Measurements from ENCODE around the gene DYNLT5.
"Not testable (repeated sequence)": the region's sequence is repeated elsewhere in the genome, so short reads cannot be mapped to it uniquely, and the experiment has no call there.

Gene DYNLT5

DNA sequence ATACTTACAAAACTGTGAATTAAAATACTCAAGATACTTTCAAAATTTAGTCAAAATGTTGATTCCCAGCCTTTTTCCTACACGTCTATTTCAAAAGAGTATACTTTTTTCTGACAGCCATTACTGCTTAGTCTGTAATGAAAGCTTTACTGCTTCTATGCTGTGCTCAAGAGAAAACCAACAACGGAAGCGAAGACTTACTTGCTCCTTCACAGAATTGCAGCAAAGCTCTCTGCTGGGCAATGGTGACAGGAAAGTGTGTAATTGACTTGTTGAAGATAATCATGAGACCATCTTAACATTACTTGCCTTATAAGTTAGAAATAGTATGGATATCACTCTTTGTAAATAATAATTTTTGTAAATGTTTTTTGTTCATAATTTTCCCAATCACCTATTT, 1.7 kb upstream of the DYNLT5 start:
- no peak for DNase-seq (ENCODE audit: low read depth)

DNA sequence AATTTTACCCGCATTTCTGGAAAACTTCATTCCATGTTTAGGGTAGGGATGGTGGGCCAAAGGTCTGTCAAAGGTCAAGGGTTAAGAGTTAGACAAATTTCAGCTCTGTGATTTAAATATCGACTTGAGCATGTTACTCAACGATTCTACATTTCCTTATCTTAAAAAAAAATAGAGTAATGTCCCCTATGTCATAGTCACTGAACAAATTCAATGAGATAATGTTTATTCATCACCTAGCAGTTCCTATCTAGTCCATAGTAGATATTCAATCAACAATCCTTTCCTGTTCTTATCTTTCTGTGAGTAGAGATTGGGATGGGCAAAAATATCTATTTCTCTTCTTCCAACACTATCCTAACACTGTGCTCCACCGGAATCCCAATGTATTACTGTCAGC, 1.1 kb upstream of the DYNLT5 start:
- DNase-seq (ENCODE audit: low read depth), result no peak

DNA sequence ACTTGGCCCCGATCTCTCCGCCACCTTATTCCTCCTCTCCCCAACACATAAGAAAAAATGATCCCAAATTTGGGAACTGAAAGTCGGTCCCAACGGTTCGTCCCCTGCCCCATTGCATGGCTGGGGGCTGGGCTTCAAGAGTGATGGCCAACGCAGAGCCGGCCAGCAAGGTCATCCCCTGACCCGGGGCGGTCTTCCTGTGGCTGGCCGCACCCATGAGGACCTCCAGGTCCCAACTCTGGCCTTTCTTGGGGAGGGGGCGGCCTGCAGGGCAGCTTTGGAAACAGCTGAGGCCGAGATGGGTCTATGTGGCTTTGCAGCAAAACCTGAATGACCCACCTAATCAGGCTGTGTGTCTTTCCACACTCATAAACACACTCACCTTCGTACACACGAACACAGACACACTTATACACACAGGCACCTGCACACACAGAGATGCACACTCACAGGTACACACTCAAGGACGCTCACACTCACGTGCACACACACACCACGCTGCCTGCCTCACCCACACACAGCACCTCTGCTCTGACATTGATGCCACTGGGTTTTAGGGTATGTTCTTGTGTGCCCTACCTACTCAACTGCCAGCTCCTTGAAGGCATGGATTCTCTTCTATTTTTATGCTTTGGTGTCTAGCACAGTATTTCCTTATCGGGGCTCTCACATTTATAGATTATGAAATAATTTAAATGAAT, 562 bp downstream of the DYNLT5 start:
- DNase-seq (ENCODE audit: low read depth), result no peak

GRCh38 chr1:66757722-66758240, 5.5 kb downstream of the DYNLT5 start:
- no peak for DNase-seq (ENCODE audit: low read depth)

GRCh38 chr1:66758241-66758755, 6.0 kb downstream of the DYNLT5 start:
- DNase-seq (ENCODE audit: low read depth), result no peak

GRCh38 chr1:66760506-66760905, 8.2 kb downstream of the DYNLT5 start:
- no peak for DNase-seq (ENCODE audit: low read depth)

GRCh38 chr1:66761221-66761620, 9.0 kb downstream of the DYNLT5 start:
- DNase-seq (ENCODE audit: low read depth), result no peak

DNA sequence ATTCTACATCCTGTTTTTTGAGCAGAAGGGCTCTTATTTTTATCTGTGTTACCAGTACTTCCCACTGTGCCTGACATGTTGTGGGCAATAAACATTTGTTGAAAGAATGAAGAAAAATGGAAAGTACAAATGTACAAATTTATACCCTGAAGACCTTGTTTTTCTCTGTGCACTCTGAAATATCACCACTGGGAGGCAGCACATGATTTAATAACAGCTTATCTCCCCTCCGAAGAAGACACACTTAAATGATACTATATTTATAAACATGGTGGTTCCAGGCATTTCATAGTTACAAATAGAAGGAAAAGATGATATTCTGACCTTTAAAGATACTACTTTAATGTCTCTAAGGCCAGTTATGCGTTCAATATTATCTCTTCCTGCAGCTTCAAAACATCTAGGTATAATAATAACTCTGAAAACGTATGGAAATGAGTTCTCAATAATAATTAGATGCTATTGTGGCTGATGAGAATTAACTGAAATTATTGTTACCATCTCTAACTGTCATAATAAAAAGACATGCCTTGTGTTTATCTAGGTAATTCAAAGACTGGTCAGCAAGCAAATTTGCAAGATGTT, 12.8 kb downstream of the DYNLT5 start:
- peak; percentile 19 for DNase-seq (ENCODE audit: low read depth)

GRCh38 chr1:66767626-66768025, 15.4 kb downstream of the DYNLT5 start:
- no peak for DNase-seq (ENCODE audit: low read depth)

- no peak for DNase-seq (ENCODE audit: low read depth)
Measured at GRCh38 chr1:66768965-66769364, 16.7 kb downstream of the DYNLT5 start.

GRCh38 chr1:66769512-66770229, 17.4 kb downstream of the DYNLT5 start:
- no peak for DNase-seq (ENCODE audit: low read depth)

DNA sequence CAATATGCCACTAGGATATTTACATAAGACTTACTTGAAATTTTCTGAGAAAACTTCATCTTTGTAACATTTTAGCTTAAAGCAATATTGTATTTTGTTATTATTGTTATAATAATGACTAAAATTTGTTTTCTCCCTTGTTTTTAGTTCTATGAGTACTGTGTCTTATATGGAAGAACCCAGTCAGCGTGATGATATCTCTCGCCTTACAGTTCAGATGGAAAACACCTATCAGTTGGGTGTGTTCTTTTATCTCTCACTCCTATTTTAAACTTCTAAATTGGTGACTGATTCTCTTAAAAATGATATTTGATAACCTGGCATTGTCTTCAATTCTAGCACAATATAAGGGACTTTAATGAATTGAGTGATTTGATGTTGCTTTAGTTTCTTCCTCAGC, 18.0 kb downstream of the DYNLT5 start:
- DNase-seq (ENCODE audit: low read depth), result no peak

- DNase-seq (ENCODE audit: low read depth), result no peak
Measured at GRCh38 chr1:66770694-66771093, 18.4 kb downstream of the DYNLT5 start.

GRCh38 chr1:66773227-66773626, 21.0 kb downstream of the DYNLT5 start:
- DNase-seq (ENCODE audit: low read depth), result no peak

- DNase-seq (ENCODE audit: low read depth), result no peak
Measured at GRCh38 chr1:66774438-66774837, 22.2 kb downstream of the DYNLT5 start.

DNA sequence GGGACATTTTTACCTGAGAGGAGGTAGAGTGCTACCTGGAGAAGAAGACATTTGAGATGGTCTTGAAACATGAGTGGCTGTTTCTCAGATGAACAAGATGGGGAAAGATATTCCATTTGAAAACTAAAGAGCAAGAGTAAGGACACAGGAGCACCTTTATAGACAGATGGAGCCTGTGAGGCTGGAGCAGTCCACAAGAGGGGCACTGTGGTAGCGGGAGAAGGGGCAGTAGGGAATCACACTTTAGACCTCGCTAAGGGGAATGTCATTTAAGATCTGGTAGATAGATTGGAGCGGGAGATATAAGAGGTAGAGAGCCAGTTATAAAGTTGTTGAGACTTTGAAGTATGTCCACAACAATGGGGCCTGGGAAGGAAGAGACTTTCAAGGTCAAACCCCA, 23.4 kb downstream of the DYNLT5 start:
- DNase-seq (ENCODE audit: low read depth), result no peak

DNA sequence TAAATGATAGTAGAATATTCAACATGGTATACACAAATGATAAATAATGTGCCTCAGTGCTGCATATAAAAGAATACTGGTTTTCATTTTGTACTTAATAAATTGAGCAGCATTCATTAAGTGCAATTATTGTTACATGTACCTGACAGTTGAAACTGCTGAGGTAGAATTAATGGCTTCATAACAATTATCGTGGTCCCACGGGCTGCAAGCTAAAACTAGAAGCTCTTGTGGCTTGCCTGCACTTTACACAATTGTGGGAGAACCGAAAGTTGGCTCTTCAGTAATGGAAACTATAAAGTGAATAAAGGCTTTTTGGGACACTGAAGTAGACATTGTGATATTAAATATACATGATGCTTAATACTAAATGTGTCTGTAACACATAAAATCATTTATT, 25.6 kb downstream of the DYNLT5 start:
- no peak for DNase-seq (ENCODE audit: low read depth)

DNA sequence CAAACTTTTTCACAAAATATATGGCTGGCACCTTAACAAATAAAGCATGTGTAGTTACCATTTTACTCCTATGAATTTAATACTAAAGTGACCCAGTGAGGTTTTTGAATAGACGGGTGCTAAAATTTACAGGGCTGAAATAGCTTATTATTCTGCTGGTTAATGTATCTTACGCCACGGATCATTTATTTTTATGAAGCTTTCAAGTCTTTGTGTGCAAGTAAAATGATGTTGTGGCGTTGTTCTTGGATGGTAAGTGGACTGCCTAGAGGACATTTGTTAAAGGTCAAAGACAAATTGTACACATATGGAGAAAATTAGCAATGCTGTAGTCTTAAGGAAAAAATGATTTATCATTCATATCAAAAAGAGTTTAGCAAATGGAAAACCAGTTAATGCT, 26.0 kb downstream of the DYNLT5 start:
- DNase-seq (ENCODE audit: low read depth), result no peak

- DNase-seq (ENCODE audit: low read depth), result no peak
Measured at GRCh38 chr1:66778969-66779368, 26.7 kb downstream of the DYNLT5 start.

DNA sequence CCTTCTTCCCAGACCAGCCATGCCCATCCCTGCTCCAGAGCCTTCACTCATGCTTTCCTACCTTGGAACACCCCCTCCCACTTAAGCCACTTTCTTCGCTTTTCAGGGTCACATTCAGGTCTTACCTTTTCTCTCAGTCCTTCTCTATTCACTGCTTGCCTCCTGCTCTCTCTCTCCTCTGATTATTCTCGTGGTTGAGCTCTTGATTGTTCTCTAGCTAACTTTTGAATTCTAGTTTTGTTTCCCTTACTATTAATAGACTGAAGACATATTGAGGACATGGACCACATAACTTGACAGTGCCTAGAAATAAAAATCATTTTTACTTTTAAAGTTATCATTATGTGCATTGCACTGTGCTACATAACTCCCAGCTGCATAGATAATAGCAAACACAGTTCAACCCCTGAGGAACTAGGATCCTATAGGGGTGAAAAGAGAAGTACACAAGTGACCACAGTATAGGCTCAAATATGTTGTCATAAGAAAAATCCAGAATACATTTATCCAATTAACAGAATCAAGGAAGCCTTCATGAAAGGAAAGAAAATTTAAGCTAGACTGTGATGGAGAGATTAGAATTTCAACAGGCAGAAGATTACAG, 27.3 kb downstream of the DYNLT5 start:
- no peak for DNase-seq (ENCODE audit: low read depth)

DNA sequence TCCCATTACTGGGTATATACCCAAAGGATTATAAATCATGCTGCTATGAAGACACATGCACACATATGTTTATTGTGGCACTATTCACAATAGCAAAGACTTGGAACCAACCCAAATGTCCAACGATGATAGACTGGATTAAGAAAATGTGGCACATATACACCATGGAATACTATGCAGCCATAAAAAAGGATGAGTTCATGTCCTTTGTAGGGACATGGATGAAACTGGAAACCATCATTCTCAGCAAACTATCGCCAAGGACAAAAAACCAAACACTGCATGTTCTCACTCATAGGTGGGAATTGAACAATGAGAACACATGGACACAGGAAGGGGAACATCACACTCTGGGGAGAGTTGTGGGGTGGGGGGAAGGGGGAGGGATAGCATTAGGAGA, 33.5 kb downstream of the DYNLT5 start:
- DNase-seq (ENCODE audit: low read depth), result not testable (repeated sequence)

- DNase-seq (ENCODE audit: low read depth), result no peak
Measured at GRCh38 chr1:66787641-66788040, 35.4 kb downstream of the DYNLT5 start.
